IMR-90 (cell line): ENCODE results near the gene PCDH1. TPM values are rescaled to one million over a fixed set of nuclear protein-coding genes. Genes with fewer than 3 reads are reported as not detected.
A peak's percentile ranks its signal among the peaks of the same experiment; 100 is the strongest.

Source experiments
- ATAC-seq: fragments of 200-7000 bp; cut with Tn5 transposase; 2 replicates; pipeline ENCODE4 v1.9.1; 2020; ENCODE audit warnings: low read depth, mild to moderate bottlenecking, moderate library complexity
- BruUV-seq: library from RNA; stranded (reverse); fragments of 400-500 nt; replicated peaks from 2 replicates; lab custom pipeline; 2021; lab: Mats Ljungman, UMichigan
- CTCF ChIA-PET: fragments of 300-600 bp; formaldehyde crosslinking; extraction: SDS; loops from one replicate; lab custom pipeline; 2021; ENCODE audit warnings: antibody characterized with exemption; lab: Yijun Ruan, JAX
- POLR2A ChIA-PET: fragments of 300-600 bp; sonication (Branson Sonifier 250); formaldehyde crosslinking; loops from one replicate; lab custom pipeline; 2022; ENCODE audit warnings: antibody characterized with exemption; ENCODE audit not compliant: unreplicated experiment; lab: Charles Lee
- DNase-seq: peaks from one replicate; pipeline ENCODE4 v3.0.0; 2013
- H2AFZ ChIP-seq: replicated peaks from 2 replicates; pipeline ENCODE3; 2013; ENCODE audit warnings: low read length, mild to moderate bottlenecking; ENCODE audit not compliant: poor library complexity
- H2AK5ac ChIP-seq: 2 replicates; pipeline ENCODE4 v1.6.1; 2013; ENCODE audit warnings: low read depth, low read length, inconsistent platforms
- H2AK9ac ChIP-seq: replicated peaks from 2 replicates; pipeline ENCODE3; 2013; ENCODE audit warnings: mild to moderate bottlenecking, low read depth, low read length, moderate library complexity; ENCODE audit not compliant: poor library complexity
- H2BK120ac ChIP-seq: 2 replicates; pipeline ENCODE4 v1.6.1; 2013; ENCODE audit warnings: low read depth, low read length, inconsistent platforms
- H2BK15ac ChIP-seq: 3 replicates; pipeline ENCODE4 v1.6.1; 2013; ENCODE audit warnings: low read depth, low read length, inconsistent platforms
- H2BK20ac ChIP-seq: 2 replicates; pipeline ENCODE4 v1.6.1; 2013; ENCODE audit warnings: low read depth, mild to moderate bottlenecking, inconsistent platforms, low read length, moderate library complexity
- H2BK5ac ChIP-seq: 2 replicates; pipeline ENCODE4 v1.6.1; 2013; ENCODE audit warnings: mild to moderate bottlenecking, low read depth, low read length, inconsistent platforms; ENCODE audit not compliant: poor library complexity, severe bottlenecking
- H3K14ac ChIP-seq: replicated peaks from 2 replicates; pipeline ENCODE4 v1.6.1; 2013; ENCODE audit warnings: low read depth, low read length, inconsistent platforms
- H3K18ac ChIP-seq: 2 replicates; pipeline ENCODE4 v1.6.1; 2013; ENCODE audit warnings: low read depth, low read length, control low read depth
- H3K23ac ChIP-seq: 2 replicates; pipeline ENCODE4 v1.6.1; 2013; ENCODE audit warnings: low read depth, low read length, inconsistent platforms
- H3K27ac ChIP-seq: 2 replicates; pipeline ENCODE4 v1.5.1; 2013; ENCODE audit warnings: mild to moderate bottlenecking, control low read depth, low read length; ENCODE audit not compliant: insufficient read depth
- H3K27me3 ChIP-seq: 2 replicates; pipeline ENCODE4 v1.6.1; 2013; ENCODE audit warnings: low read length; ENCODE audit not compliant: control insufficient read depth, insufficient read depth
- H3K36me3 ChIP-seq: 2 replicates; pipeline ENCODE4 v1.6.1; 2013; ENCODE audit warnings: low read length, mixed read lengths; ENCODE audit not compliant: control insufficient read depth, insufficient read depth
- H3K4ac ChIP-seq: 2 replicates; pipeline ENCODE4 v1.6.1; 2013; ENCODE audit warnings: low read depth, low read length, inconsistent platforms
- H3K4me1 ChIP-seq: 2 replicates; pipeline ENCODE4 v1.6.1; 2013; ENCODE audit warnings: low read length, mixed read lengths; ENCODE audit not compliant: control insufficient read depth, insufficient read depth
- H3K4me2 ChIP-seq: 2 replicates; pipeline ENCODE4 v1.6.1; 2013; ENCODE audit warnings: low read depth, mild to moderate bottlenecking, control low read depth, low read length, moderate library complexity
- H3K4me3 ChIP-seq: 2 replicates; pipeline ENCODE4 v1.5.1; 2013; ENCODE audit warnings: low read depth, mild to moderate bottlenecking, control low read depth, low read length, moderate library complexity; ENCODE audit not compliant: insufficient read depth
- H3K56ac ChIP-seq: 2 replicates; pipeline ENCODE4 v1.6.1; 2013; ENCODE audit warnings: low read length, inconsistent platforms; ENCODE audit not compliant: insufficient read depth; ENCODE audit errors: extremely low read depth
- H3K79me1 ChIP-seq, 2 experiments: 2 replicates each; pipeline ENCODE4 v1.6.1; 2013; ENCODE audit warnings: low read length in 2 of 2, inconsistent platforms in 1 of 2, low read depth in 1 of 2
- H3K9ac ChIP-seq: 2 replicates; pipeline ENCODE4 v1.6.1; 2013; ENCODE audit warnings: low read depth, low read length, control low read depth
- H3K9me1 ChIP-seq: 2 replicates; pipeline ENCODE4 v1.6.1; 2013; ENCODE audit warnings: low read length, inconsistent platforms; ENCODE audit not compliant: insufficient read depth
- H3K9me3 ChIP-seq: 2 replicates; pipeline ENCODE4 v1.6.1; 2013; ENCODE audit warnings: low read length; ENCODE audit not compliant: control insufficient read depth, insufficient read depth
- H4K20me1 ChIP-seq: 2 replicates; pipeline ENCODE4 v1.6.1; 2013; ENCODE audit warnings: low read length, inconsistent platforms; ENCODE audit not compliant: insufficient read depth
- H4K5ac ChIP-seq: 2 replicates; pipeline ENCODE4 v1.6.1; 2013; ENCODE audit warnings: mild to moderate bottlenecking, low read depth, low read length, control low read depth
- H4K8ac ChIP-seq, 2 experiments: 2 replicates each; pipeline ENCODE4 v1.6.1; 2013; ENCODE audit warnings: low read depth in 2 of 2, low read length in 2 of 2, control low read depth in 1 of 2, inconsistent platforms in 1 of 2
- H4K91ac ChIP-seq: 2 replicates; pipeline ENCODE4 v1.6.1; 2013; ENCODE audit warnings: low read depth, low read length, inconsistent platforms; ENCODE audit not compliant: insufficient read depth
- BHLHE40 ChIP-seq: fragments of 150-350 bp; IDR thresholded peaks from 2 replicates; pipeline ENCODE4 v1.6.1; 2016; ENCODE audit warnings: mild to moderate bottlenecking, low read depth, low read length
- CEBPB ChIP-seq: IDR thresholded peaks from 2 replicates; pipeline ENCODE4 v1.6.1; 2012; ENCODE audit warnings: low read depth, low read length, improper control_type of control experiment
- CHD1 ChIP-seq: IDR thresholded peaks from 2 replicates; pipeline ENCODE4 v1.6.1; 2012; ENCODE audit warnings: low read depth, low read length, improper control_type of control experiment
- FOS ChIP-seq: fragments of 150-350 bp; IDR thresholded peaks from 2 replicates; pipeline ENCODE4 v1.6.1; 2016; ENCODE audit warnings: low read depth, low read length
- MAFK ChIP-seq: IDR thresholded peaks from 2 replicates; pipeline ENCODE4 v1.6.1; 2012; ENCODE audit warnings: low read depth, low read length, improper control_type of control experiment
- MAZ ChIP-seq: IDR thresholded peaks from 2 replicates; pipeline ENCODE4 v1.6.1; 2012; ENCODE audit warnings: low read depth, mild to moderate bottlenecking, low read length, improper control_type of control experiment, moderate library complexity, borderline replicate concordance
- MXI1 ChIP-seq: IDR thresholded peaks from 2 replicates; pipeline ENCODE4 v1.6.1; 2012; ENCODE audit warnings: low read depth, mild to moderate bottlenecking, low read length, moderate library complexity, borderline replicate concordance
- NFE2L2 ChIP-seq: fragments of 150-350 bp; IDR thresholded peaks from 2 replicates; pipeline ENCODE4 v1.6.1; 2016; ENCODE audit warnings: low read depth, mild to moderate bottlenecking, low read length
- POLR2A ChIP-seq: IDR thresholded peaks from 2 replicates; pipeline ENCODE4 v1.6.1; 2012; ENCODE audit warnings: mild to moderate bottlenecking, low read depth, low read length
- RAD21 ChIP-seq: IDR thresholded peaks from 2 replicates; pipeline ENCODE4 v1.6.1; 2012; ENCODE audit warnings: low read length, improper control_type of control experiment
- RCOR1 ChIP-seq: IDR thresholded peaks from 2 replicates; pipeline ENCODE4 v1.6.1; 2012; ENCODE audit warnings: mild to moderate bottlenecking, low read length, improper control_type of control experiment; ENCODE audit not compliant: insufficient replicate concordance
- RFX5 ChIP-seq: IDR thresholded peaks from 2 replicates; pipeline ENCODE4 v1.8.0; 2012; ENCODE audit warnings: low read depth, mild to moderate bottlenecking, low read length, moderate library complexity
- SMC3 ChIP-seq: fragments of 150-350 bp; IDR thresholded peaks from 2 replicates; pipeline ENCODE4 v1.6.1; 2016; ENCODE audit warnings: low read depth, mild to moderate bottlenecking, antibody characterized with exemption, low read length, moderate library complexity
- WGBS, 2 experiments: methylation state at CpG; one replicate each; pipeline versions ENCODE4 v1.1.5 to v1.1.7; 2013; ENCODE audit warnings: missing lambda C conversion rate in 2 of 2; ENCODE audit not compliant: insufficient read length in 1 of 2; ENCODE audit errors: extremely low coverage in 2 of 2; 5-methylcytosine and 5-hydroxymethylcytosine counted together
- dilution Hi-C: fragments of 300-500 bp; cut with HindIII; formaldehyde crosslinking; loops from one replicate; pipeline ENCODE4 v1.14.3; 2018; ENCODE audit warnings: low sequenced_read_pairs; ENCODE audit not compliant: unreplicated experiment
- in situ Hi-C: fragments of 300-500 bp; cut with MboI; formaldehyde crosslinking; loops from 3 replicates; pipeline ENCODE4 v1.14.3; 2019; ENCODE audit warnings: low sequenced_read_pairs, inconsistent platforms, mixed read lengths
- intact Hi-C: fragments of 100-400 bp; cut with micrococcal nuclease; formaldehyde crosslinking; loops from 2 replicates; pipeline ENCODE4 v1.10.0; 2022
- polyA plus RNA-seq, 3 experiments: library from polyadenylated mRNA; depleted of rRNA; stranded (reverse); fragments of >200 nt; gene quantifications; 2 replicates each; pipeline ENCODE4 v1.2.3, GENCODE V29; 2012; ENCODE audit warnings: low replicate concordance in 1 of 3
- total RNA-seq: library from RNA; depleted of rRNA; stranded (reverse); fragments of >200 nt; gene quantifications from 2 replicates; pipeline ENCODE4 v1.2.3, GENCODE V29; 2012
- TF ChIP-seq, protein P1 (sequence below): fragments of 150-350 bp; IDR thresholded peaks from 2 replicates; pipeline ENCODE4 v1.6.1; 2016; ENCODE audit warnings: low read depth, mild to moderate bottlenecking, low read length, moderate library complexity, borderline replicate concordance
- TF ChIP-seq, protein P2 (sequence below): fragments of 150-350 bp; IDR thresholded peaks from 2 replicates; pipeline ENCODE4 v1.6.1; 2017; ENCODE audit warnings: mild to moderate bottlenecking, antibody characterized with exemption, low read length, low read depth
- TF ChIP-seq, protein P3 (sequence below): conservative IDR thresholded peaks from 2 replicates; pipeline ENCODE4 v1.5.1; 2012; ENCODE audit warnings: mild to moderate bottlenecking, low read depth, low read length, improper control_type of control experiment

PCDH1 gene
- total and polyA plus RNA-seq, 2 of the 4 experiments (the other 2 are of a cell fraction): 0.74 to 0.90 TPM

DNA sequence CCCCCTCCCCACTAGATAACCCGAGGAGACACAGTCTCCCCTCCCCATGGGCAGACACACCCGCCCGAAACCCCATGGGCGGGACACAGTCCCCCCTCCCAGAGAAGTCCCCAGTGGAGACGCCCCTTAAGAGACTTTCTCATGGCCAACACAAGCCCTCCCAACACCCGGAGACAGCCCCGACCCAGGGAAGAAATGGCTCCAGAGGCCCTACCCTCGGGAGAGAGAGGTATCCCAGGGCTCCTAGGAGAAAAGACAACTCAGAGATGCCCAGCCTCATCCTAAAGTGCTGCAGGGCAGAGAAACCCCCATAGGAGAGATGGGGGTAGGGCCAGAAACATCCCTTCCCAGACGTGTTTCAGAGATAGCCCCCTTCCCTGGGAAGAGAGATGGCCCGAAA is 27.4 kb downstream of the PCDH1 start:
- peak overlapping the region; percentile 39; the same call in 1 of the 2 replicates for H2BK20ac ChIP-seq
- dilution Hi-C loops: no loop called here
- peak overlapping the region; percentile 77 for H3K4ac ChIP-seq
- no peaks in the 10 kb centered on the region for H3K9me3 ChIP-seq
- H2BK120ac ChIP-seq: peak overlapping the region; percentile 42; the same call in 1 of the 2 replicates
- POLR2A ChIA-PET: no interaction called here
- H2AFZ ChIP-seq: peak overlapping the region; percentile 74
- peaks cover 4% of the 10 kb centered on the region for H3K4me1 ChIP-seq
- peak overlapping the region; percentile 74; the same call in 1 of the 2 replicates for H4K91ac ChIP-seq
- peak overlapping the region; percentile 46; the same call in 1 of the 2 replicates for H2AK5ac ChIP-seq
- H3K23ac ChIP-seq: peak overlapping the region; percentile 48; the same call in 1 of the 2 replicates
- H2BK15ac ChIP-seq: no peak overlapping the region
- peaks cover 8% of the 10 kb centered on the region for H3K9me1 ChIP-seq
- H3K36me3 ChIP-seq: no peaks in the 10 kb centered on the region
- intact Hi-C loops: no loop called here
- no peak overlapping the region for H3K56ac ChIP-seq
- H3K27ac ChIP-seq: no peak overlapping the region
- ATAC-seq: no peak
- H3K9ac ChIP-seq: no peak overlapping the region
- CTCF ChIA-PET: interaction anchor here (0.9 kb wide), 1 partner anchor 93 kb away, joined by 3 read pairs; no protein-coding TSS in a partner anchor
- H4K20me1 ChIP-seq: no peaks in the 10 kb centered on the region
- BruUV-seq: no TSS peak
- WGBS, 2 experiments: no CpG with 5 or more reads among the region's 10 CpGs
- no peak overlapping the region for H3K4me3 ChIP-seq
- peaks cover 4% of the 10 kb centered on the region for H3K27me3 ChIP-seq
- peak overlapping the region; percentile 80 to 92; a peak in 3 of 4 replicates for H4K8ac ChIP-seq
- peak overlapping the region; percentile 84 for H2AK9ac ChIP-seq
- no peak overlapping the region for H3K18ac ChIP-seq
- peak overlapping the region; percentile 62 for H3K14ac ChIP-seq
- no peak for DNase-seq
- peak overlapping the region; percentile 43; the same call in 1 of the 2 replicates for H4K5ac ChIP-seq
- TF ChIP-seq POLR2A (no peak), CHD1 (no peak), NFE2L2 (no peak), SMC3 (no peak), MAFK (no peak), RCOR1 (no peak), FOS (no peak), RAD21 (no peak), CEBPB (no peak), MXI1 (no peak), RFX5 (no peak), BHLHE40 (no peak), MAZ (no peak)
- TF ChIP-seq, protein P1, sequence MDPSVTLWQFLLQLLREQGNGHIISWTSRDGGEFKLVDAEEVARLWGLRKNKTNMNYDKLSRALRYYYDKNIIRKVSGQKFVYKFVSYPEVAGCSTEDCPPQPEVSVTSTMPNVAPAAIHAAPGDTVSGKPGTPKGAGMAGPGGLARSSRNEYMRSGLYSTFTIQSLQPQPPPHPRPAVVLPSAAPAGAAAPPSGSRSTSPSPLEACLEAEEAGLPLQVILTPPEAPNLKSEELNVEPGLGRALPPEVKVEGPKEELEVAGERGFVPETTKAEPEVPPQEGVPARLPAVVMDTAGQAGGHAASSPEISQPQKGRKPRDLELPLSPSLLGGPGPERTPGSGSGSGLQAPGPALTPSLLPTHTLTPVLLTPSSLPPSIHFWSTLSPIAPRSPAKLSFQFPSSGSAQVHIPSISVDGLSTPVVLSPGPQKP: no peak
- TF ChIP-seq, protein P2, sequence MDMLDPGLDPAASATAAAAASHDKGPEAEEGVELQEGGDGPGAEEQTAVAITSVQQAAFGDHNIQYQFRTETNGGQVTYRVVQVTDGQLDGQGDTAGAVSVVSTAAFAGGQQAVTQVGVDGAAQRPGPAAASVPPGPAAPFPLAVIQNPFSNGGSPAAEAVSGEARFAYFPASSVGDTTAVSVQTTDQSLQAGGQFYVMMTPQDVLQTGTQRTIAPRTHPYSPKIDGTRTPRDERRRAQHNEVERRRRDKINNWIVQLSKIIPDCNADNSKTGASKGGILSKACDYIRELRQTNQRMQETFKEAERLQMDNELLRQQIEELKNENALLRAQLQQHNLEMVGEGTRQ: no peak
- TF ChIP-seq, protein P3, sequence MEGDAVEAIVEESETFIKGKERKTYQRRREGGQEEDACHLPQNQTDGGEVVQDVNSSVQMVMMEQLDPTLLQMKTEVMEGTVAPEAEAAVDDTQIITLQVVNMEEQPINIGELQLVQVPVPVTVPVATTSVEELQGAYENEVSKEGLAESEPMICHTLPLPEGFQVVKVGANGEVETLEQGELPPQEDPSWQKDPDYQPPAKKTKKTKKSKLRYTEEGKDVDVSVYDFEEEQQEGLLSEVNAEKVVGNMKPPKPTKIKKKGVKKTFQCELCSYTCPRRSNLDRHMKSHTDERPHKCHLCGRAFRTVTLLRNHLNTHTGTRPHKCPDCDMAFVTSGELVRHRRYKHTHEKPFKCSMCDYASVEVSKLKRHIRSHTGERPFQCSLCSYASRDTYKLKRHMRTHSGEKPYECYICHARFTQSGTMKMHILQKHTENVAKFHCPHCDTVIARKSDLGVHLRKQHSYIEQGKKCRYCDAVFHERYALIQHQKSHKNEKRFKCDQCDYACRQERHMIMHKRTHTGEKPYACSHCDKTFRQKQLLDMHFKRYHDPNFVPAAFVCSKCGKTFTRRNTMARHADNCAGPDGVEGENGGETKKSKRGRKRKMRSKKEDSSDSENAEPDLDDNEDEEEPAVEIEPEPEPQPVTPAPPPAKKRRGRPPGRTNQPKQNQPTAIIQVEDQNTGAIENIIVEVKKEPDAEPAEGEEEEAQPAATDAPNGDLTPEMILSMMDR: no peak
- peak overlapping the region; percentile 7; the same call in 1 of the 2 replicates for H3K4me2 ChIP-seq
- H3K79me1 ChIP-seq: 0 out of 4 replicates have a peak, but pooled peaks cover 0 to 3% of the 10 kb centered on the region in 2 experiments
- in situ Hi-C loops: no loop called here
- H2BK5ac ChIP-seq: no peak overlapping the region
